IMR-90 (cell line): ENCODE results near the gene AATF.

Experiments
- BHLHE40 ChIP-seq: fragments of 150-350 bp; IDR thresholded peaks from 2 replicates; pipeline ENCODE4 v1.6.1; 2016; ENCODE audit warnings: mild to moderate bottlenecking, low read depth, low read length
- CEBPB ChIP-seq: IDR thresholded peaks from 2 replicates; pipeline ENCODE4 v1.6.1; 2012; ENCODE audit warnings: low read depth, low read length, improper control_type of control experiment
- MAFK ChIP-seq: IDR thresholded peaks from 2 replicates; pipeline ENCODE4 v1.6.1; 2012; ENCODE audit warnings: low read depth, low read length, improper control_type of control experiment
- MAZ ChIP-seq: IDR thresholded peaks from 2 replicates; pipeline ENCODE4 v1.6.1; 2012; ENCODE audit warnings: low read depth, mild to moderate bottlenecking, low read length, improper control_type of control experiment, moderate library complexity, borderline replicate concordance
- MXI1 ChIP-seq: IDR thresholded peaks from 2 replicates; pipeline ENCODE4 v1.6.1; 2012; ENCODE audit warnings: low read depth, mild to moderate bottlenecking, low read length, moderate library complexity, borderline replicate concordance
- POLR2A ChIP-seq: IDR thresholded peaks from 2 replicates; pipeline ENCODE4 v1.6.1; 2012; ENCODE audit warnings: mild to moderate bottlenecking, low read depth, low read length
- RAD21 ChIP-seq: IDR thresholded peaks from 2 replicates; pipeline ENCODE4 v1.6.1; 2012; ENCODE audit warnings: low read length, improper control_type of control experiment
- RCOR1 ChIP-seq: IDR thresholded peaks from 2 replicates; pipeline ENCODE4 v1.6.1; 2012; ENCODE audit warnings: mild to moderate bottlenecking, low read length, improper control_type of control experiment; ENCODE audit not compliant: insufficient replicate concordance
- RFX5 ChIP-seq: IDR thresholded peaks from 2 replicates; pipeline ENCODE4 v1.8.0; 2012; ENCODE audit warnings: low read depth, mild to moderate bottlenecking, low read length, moderate library complexity
- SMC3 ChIP-seq: fragments of 150-350 bp; IDR thresholded peaks from 2 replicates; pipeline ENCODE4 v1.6.1; 2016; ENCODE audit warnings: low read depth, mild to moderate bottlenecking, antibody characterized with exemption, low read length, moderate library complexity
- TF ChIP-seq, protein P1 (sequence below): conservative IDR thresholded peaks from 2 replicates; pipeline ENCODE4 v1.5.1; 2012; ENCODE audit warnings: mild to moderate bottlenecking, low read depth, low read length, improper control_type of control experiment

DNA sequence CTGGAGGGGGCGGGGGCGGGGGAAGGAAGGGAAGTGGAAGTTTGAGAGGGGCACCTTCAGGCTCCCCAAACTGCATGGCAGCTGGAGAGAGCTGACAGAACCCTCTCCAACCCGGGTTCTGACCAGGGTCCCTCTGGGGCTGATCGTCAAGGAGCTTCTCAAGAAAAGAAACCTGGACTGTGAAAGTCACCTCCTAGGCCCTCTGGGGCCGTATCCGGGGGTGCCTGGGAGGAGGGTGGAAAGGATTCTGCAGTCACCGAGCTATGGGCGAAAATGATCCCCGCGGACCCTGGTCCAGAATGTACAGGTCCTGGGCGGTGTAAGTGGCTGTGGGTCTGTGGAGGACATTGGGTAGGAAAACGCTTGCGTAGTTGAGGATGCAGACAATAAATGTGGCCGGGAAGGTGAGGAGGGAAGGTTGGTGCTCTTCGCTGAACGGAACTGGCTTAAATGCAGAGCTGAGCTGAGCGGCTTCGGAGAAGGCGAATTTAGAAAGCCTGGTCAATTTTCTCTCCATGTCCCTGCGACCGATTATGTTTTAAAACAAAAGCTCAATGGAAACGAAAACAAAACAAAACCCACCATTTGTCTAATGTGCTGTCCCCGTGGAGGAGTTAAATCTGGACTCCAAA is 15.1 kb upstream of the AATF start:
- TF ChIP-seq SMC3: no peak
- TF ChIP-seq, protein P1, sequence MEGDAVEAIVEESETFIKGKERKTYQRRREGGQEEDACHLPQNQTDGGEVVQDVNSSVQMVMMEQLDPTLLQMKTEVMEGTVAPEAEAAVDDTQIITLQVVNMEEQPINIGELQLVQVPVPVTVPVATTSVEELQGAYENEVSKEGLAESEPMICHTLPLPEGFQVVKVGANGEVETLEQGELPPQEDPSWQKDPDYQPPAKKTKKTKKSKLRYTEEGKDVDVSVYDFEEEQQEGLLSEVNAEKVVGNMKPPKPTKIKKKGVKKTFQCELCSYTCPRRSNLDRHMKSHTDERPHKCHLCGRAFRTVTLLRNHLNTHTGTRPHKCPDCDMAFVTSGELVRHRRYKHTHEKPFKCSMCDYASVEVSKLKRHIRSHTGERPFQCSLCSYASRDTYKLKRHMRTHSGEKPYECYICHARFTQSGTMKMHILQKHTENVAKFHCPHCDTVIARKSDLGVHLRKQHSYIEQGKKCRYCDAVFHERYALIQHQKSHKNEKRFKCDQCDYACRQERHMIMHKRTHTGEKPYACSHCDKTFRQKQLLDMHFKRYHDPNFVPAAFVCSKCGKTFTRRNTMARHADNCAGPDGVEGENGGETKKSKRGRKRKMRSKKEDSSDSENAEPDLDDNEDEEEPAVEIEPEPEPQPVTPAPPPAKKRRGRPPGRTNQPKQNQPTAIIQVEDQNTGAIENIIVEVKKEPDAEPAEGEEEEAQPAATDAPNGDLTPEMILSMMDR: no peak
- no peak for TF ChIP-seq POLR2A
- TF ChIP-seq RFX5: no peak
- TF ChIP-seq MXI1: no peak
- no peak for TF ChIP-seq MAZ
- no peak for TF ChIP-seq RAD21
- no peak for TF ChIP-seq BHLHE40
- TF ChIP-seq MAFK: no peak
- no peak for TF ChIP-seq RCOR1
- TF ChIP-seq CEBPB: no peak
